ENCODE results near the gene PDP2.
A peak's percentile ranks its signal among the peaks of the same experiment; 100 is the strongest.
"Not testable (repeated sequence)": the region's sequence is repeated elsewhere in the genome, so short reads cannot be mapped to it uniquely, and the experiment has no call there.

PDP2 gene

GRCh38 chr16:66856184-66856730 lies 24.1 kb upstream of the PDP2 start:
- DNase-seq, result no peak

DNA sequence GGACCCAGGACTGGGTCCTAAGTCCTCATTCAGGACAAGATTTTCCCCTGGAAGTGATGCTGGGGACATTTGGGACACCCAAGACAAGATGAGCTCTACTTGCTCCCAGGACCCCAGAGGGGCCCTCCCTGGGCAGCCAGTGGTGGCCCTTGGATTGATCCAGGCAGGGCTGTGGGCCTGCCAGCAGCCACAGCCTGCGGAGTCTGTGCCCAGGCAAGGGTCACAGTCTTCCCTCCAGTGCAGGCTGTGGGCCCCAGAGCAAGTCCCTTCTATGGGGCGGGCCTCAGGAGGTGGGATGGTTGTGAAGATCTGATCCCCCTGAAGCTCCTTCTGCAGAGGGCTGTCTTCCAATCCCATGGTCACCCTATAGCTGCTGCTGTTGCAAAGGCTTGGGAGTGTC lies 23.5 kb upstream of the PDP2 start:
- no peak for DNase-seq

DNA sequence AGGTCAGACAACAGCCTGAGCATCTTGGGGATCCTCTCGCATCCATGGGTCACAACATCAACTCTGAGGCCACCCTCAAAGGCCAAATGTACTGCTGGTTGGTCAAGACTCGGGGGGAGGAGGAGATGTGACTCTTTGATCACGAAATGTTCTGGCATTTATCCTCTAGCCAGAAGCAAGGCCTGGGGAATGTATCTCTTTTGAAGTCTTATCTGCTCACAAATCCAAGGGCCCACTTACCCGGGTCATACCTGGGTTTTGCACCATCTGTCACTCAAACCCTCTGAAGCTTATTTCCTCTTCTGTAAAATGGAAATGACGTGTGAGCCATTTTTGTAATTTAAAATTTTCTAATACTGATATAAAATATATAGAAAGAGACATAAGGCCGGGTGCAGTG lies 22.9 kb upstream of the PDP2 start:
- DNase-seq, result no peak

DNA sequence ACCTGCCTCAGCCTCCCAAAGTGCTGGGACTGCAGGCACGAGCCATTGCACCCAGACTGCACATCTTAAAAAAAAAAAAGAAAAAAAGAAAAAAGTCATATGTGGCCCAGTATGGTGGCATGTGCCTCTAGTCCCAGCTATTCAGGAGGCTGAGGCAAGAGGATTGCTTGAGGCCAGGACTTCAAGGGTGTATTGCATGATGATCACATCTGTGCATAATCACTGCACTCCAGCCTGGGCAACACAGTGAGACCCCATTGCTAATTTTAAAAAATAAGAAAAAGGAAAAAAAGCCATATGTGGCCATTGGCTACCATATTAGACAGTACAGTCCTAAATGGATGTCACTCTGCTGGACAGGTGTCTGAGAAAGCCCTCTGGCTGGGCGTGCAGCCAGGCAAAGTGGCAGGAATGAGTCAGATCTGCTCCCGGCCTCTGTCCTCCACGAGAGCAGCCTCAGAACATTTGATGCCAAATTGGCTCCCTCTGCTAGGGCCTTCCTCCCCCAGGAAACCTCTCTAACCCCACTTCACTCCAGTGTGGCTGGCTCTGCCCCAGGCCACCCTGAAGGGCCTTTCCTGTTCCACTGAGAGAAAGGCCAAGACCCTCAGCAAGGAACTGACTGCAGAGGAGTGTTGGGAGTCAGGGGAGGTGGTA lies 21.4 kb upstream of the PDP2 start:
- DNase-seq, result no peak

DNA sequence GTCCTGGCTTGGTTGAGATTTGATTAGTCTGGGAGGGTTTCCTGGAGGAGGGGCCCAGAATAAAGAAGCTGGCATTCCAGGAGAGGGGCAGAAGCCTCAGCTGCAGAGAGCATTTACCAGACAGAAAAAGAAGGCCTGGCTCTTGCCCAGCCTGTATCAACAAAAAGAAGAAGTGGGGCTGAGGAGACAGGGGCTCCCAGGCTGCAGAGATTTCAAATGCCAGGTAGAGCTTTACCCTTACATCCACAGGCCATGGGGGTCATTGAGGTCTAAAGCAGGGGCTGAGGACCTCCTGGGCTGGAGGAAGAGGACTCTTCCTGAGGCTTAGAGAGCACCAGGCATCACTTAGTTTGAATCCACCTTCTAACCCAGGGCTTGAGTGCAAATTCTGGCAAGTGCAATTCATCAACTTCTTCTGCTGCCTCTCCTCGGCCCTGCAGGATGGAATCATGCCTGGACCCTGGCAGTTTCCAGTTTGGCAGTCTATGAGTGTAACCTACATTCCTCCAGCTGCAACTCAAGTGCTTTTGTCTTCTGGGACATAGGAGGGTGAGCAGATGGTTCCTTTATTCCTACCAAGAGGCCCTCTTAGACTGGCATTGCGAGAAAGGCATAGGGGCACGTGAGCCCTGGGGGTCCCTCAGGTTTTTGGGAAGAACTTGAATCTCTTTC lies 20.8 kb upstream of the PDP2 start:
- DNase-seq, result no peak

- no peak for DNase-seq
Observed at GRCh38 chr16:66862023-66862520, 18.2 kb upstream of the PDP2 start.

DNA sequence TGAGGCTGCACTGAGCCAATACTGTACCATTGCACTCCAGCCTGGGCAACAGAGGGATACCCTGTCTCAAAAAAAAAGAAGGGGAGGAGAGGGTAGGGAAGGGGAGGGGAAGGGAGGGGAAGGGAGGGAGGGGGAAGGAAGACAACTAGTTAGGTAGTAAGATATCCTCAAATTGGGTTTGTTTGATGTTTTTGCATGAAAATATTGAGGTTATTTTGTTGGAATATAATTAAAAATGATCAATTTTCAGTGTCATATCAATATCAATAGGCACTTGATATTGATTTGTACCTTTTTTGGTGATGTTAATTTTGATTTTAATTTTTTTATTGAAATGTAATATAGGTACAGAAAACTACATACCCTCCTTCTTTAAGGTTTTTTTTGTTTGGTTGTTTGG lies 16.6 kb upstream of the PDP2 start:
- no peak for DNase-seq

DNA sequence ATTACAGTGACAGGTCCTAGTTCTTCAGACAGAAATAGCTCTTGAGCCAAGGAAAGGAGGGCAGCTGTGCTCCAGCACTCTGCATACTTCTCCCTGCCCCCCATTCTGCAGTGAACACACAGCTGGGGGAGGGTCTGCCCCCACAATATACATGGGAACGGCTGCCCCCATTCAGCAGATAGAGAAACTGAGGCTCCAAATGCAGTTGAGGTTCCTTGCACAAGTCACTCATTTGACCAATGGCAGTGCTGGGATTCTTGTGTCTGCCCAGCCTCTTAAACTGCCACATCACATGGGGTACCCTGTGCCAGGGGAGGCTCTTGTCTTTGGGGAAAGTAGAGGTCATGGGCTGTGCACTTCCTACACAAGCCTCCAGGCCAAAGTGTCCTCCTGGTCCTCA lies 10.9 kb upstream of the PDP2 start:
- DNase-seq, result no peak

- DNase-seq, result not testable (repeated sequence)
Observed at GRCh38 chr16:66871363-66871762, 9.0 kb upstream of the PDP2 start.

DNA sequence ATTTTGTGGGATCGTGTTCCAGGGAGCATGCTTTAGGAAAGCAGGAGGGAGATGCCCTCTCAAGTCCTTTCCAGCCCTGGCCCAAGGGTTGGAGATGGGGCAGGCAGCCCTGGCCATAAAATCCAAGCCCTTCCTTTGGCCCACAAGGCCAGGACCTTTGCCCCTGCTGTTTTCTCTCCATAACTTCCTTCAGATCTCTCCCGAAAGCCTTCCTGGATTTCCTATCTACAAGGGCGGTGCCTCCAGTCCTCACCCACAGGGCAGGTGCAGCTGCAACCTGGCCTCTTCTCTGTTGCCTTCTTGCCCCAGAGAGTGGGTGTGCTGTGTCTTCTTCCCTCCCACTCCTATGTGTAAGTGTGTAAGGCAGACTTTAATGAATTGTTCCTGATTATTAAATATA lies 8.5 kb upstream of the PDP2 start:
- no peak for DNase-seq

GRCh38 chr16:66872559-66872942 lies 7.8 kb upstream of the PDP2 start:
- no peak for DNase-seq

GRCh38 chr16:66872943-66873684 lies 7.2 kb upstream of the PDP2 start:
- DNase-seq, result peak; percentile 99

DNA sequence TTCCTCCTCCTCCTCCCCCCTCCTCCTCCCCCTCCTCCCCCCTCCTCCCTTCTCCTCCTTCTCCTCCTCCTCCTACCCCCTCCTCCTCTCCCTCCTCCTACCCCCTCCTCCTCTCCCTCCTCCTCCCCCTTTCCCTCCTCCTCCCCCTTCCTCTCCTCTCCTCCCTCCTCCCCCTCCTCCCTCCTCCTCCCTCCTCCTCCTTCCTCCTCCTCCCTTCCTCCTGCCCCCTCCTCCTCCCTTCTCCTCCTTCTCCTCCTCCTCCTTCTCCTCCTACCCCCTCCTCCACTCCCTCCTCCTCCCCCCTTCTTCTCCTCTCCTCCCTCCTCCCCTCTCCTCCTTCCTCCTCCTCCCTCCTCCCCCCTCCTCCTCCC lies 6.6 kb upstream of the PDP2 start:
- DNase-seq, result no peak

- DNase-seq, result no peak
Observed at GRCh38 chr16:66874079-66874775, 6.1 kb upstream of the PDP2 start.

DNA sequence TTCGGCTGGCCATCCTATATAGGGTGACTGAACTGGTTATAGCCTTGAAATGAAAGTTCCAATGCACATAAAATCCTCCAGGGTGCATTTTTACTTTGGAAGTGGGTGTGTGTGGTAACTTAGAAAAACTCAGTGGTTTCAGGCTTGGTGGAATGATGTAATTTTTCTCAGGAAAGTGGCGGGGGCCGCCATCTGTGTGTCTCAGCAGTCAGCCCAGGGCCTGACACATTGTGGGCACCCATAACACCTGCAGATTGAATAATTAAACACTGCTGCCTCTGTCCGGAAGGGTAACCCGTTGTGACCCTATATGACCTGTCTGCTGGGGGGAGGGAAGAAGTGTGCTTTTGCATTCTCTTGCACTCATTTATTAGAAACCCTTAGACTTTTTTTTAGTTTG lies 2.2 kb upstream of the PDP2 start:
- peak; percentile 21 for DNase-seq

DNA sequence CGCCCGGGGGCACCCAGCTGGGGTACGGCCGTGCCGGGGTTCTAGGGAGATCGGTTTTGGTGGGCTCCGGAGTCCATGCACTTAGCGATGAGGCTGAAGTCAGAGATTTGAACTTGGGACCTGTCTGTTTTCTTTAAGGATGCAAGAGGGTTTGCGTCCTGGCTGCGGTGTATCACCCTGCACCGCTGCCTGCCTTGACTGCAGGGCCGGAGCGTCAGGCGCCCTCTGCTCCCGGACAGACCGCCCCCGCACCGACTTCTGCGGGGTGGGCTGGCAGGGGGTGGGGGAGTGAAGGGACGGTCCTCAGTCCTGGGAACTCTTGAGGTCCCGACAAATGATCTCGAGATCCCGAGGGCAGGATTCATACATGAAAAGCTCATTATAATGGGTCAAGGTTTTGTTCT lies 701 bp downstream of the PDP2 start:
- DNase-seq, result no peak

- no peak for DNase-seq
Observed at GRCh38 chr16:66881560-66881959, 1.2 kb downstream of the PDP2 start.

DNA sequence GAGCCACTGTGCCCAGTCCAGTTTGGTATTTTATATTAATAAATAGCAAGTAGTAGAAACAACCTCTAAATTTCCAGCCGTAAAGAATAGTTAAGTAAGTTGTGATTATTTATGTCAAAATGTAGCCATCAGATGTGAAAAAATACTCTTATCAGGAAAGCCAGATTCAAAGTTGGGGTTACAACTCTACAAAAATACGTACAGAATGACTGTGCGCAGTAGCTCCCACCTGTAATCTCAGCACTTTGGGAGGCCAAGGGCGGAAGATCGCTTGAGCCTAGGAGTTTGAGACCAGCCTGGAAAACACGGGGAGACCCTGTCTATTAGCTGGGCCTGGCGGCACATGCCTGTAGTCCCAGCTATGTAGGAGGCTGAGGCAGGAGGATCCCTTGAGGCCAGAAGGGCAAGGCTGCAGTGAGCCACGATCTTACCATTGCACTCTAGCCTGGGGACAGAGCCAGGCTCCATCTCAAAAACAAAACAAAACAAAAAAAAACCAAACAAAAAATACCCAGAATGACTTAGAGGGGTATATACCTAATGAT lies 1.7 kb downstream of the PDP2 start:
- DNase-seq, result no peak

GRCh38 chr16:66882702-66883101 lies 2.4 kb downstream of the PDP2 start:
- no peak for DNase-seq

- DNase-seq, result no peak
Observed at GRCh38 chr16:66885491-66885890, 5.2 kb downstream of the PDP2 start.

DNA sequence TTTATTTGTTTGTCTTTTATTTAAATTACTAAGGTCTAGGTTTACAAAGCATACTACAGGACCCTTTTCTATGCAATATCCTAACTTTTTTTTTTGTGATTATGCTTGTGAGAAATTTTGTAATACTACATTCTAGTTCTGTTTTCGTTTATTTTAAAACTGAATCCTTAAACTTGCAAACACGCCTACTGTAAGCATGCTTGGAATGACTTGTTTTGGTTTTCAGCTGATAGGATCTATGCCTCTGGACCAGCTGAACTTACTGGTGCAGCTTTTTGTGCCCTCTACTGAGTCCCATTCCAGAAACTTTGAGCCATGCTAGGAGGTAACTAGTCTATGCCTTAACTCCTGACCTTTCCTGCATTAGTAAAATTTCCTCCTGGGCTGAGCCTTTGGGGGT lies 6.0 kb downstream of the PDP2 start:
- no peak for DNase-seq

- no peak for DNase-seq
Observed at GRCh38 chr16:66886914-66887313, 6.6 kb downstream of the PDP2 start.

Measured in SIG-M5 (cell line).